Transverse colon (tissue), 4 donors: Measurements from ENCODE around the gene DCUN1D3.

Experiments
- CTCF ChIP-seq, 5 experiments: fragments of 200-600 bp in 3 of 5; fragments of 450-650 bp in 2 of 5; sonication (generic) in 3 of 5; IDR thresholded peaks; 1 replicate in 2 of 5; 2 replicates in 3 of 5; pipeline ENCODE4 v1.5.1; 2016 to 2017; ENCODE audit warnings: antibody characterized with exemption in 5 of 5, inconsistent platforms in 3 of 5, mild to moderate bottlenecking in 2 of 5, moderate library complexity in 1 of 5
- EP300 ChIP-seq: sonication (generic); formaldehyde crosslinking; IDR thresholded peaks from one replicate; pipeline ENCODE4 v1.6.1; 2017; ENCODE audit warnings: antibody characterized with exemption, low read depth
- POLR2A ChIP-seq: fragments of 450-650 bp; IDR thresholded peaks from one replicate; pipeline ENCODE4 v1.6.1; 2016; ENCODE audit warnings: antibody characterized with exemption, mild to moderate bottlenecking, moderate library complexity
- POLR2AphosphoS5 ChIP-seq, 3 donors: sonication (generic); formaldehyde crosslinking; IDR thresholded peaks; one replicate each; pipeline ENCODE4 v1.6.1; 2016; ENCODE audit warnings: antibody characterized with exemption in 3 of 3

- TF ChIP-seq EP300 (no peak), POLR2A (no peak), CTCF (IDR thresholded peaks at IDR 0.05) (no peak), POLR2AphosphoS5 (IDR thresholded peaks at IDR 0.05) (no peak)
These were observed 470 bp downstream of the DCUN1D3 start for GRCh38 chr16:20899477-20900298.
